ENCODE measurements around the gene HOXC10. TPM values are rescaled to one million over a fixed set of nuclear protein-coding genes. Genes with fewer than 3 reads are reported as not detected.

The HOXC10 gene
- total RNA-seq, 1 donor from 2014 or later = not detected

GRCh38 chr12:53985994-53986685 lies 1.2 kb downstream of the HOXC10 start:
- ATAC-seq = no peak
- DNase-seq = no peak
- intact Hi-C loops (cut with micrococcal nuclease) = no loop called here

- intact Hi-C loops (cut with micrococcal nuclease) = no loop called here
- ATAC-seq = no peak
- no peak for DNase-seq
Measured at GRCh38 chr12:53986686-53987483, 1.9 kb downstream of the HOXC10 start.

- ATAC-seq = no peak
- intact Hi-C loops (cut with micrococcal nuclease) = no loop called here
- DNase-seq = no peak
Measured at GRCh38 chr12:53987787-53988230, 2.9 kb downstream of the HOXC10 start.

- no peak for ATAC-seq
Measured at GRCh38 chr12:53988541-53989226, 3.7 kb downstream of the HOXC10 start.

GRCh38 chr12:53989227-53990113 lies 4.5 kb downstream of the HOXC10 start:
- DNase-seq = no peak
- no peak for ATAC-seq
- intact Hi-C loops (cut with micrococcal nuclease) = no loop called here

More at GRCh38 chr12:53988541-53989226, 3.7 kb downstream of the HOXC10 start:
- no peak for DNase-seq
- intact Hi-C loops (cut with micrococcal nuclease) = no loop called here

- DNase-seq (no peak), ATAC-seq (no peak)
- intact Hi-C loops (cut with micrococcal nuclease) = no loop called here
Measured at GRCh38 chr12:53990311-53991076, 5.5 kb downstream of the HOXC10 start.

- DNase-seq = no peak
- intact Hi-C loops (cut with micrococcal nuclease) = no loop called here
- no peak for ATAC-seq
Measured at GRCh38 chr12:53991077-53991460, 6.1 kb downstream of the HOXC10 start.

GRCh38 chr12:53992377-53992889 lies 7.5 kb downstream of the HOXC10 start:
- ATAC-seq (no peak), DNase-seq (no peak)
- intact Hi-C loops (cut with micrococcal nuclease) = no loop called here

- ATAC-seq (no peak), DNase-seq (no peak)
- intact Hi-C loops (cut with micrococcal nuclease) = no loop called here
Measured at GRCh38 chr12:53993162-53994008, 8.4 kb downstream of the HOXC10 start.

- DNase-seq (no peak), ATAC-seq (no peak)
- intact Hi-C loops (cut with micrococcal nuclease) = no loop called here
Measured at GRCh38 chr12:53994009-53994263, 9.0 kb downstream of the HOXC10 start.

GRCh38 chr12:53994264-53995001 lies 9.5 kb downstream of the HOXC10 start:
- DNase-seq (no peak), ATAC-seq (no peak)
- intact Hi-C loops (cut with micrococcal nuclease) = no loop called here

GRCh38 chr12:53995002-53995377 lies 10.0 kb downstream of the HOXC10 start:
- DNase-seq = no peak
- no peak for ATAC-seq
- intact Hi-C loops (cut with micrococcal nuclease) = no loop called here

- intact Hi-C loops (cut with micrococcal nuclease) = no loop called here
Measured at GRCh38 chr12:53995378-53996239, 10.7 kb downstream of the HOXC10 start.

GRCh38 chr12:53996240-53997203 lies 11.6 kb downstream of the HOXC10 start:
- ATAC-seq (no peak), DNase-seq (no peak)
- intact Hi-C loops (cut with micrococcal nuclease) = no loop called here

More at GRCh38 chr12:53995378-53996239, 10.7 kb downstream of the HOXC10 start:
- DNase-seq = no peak
- ATAC-seq = peak; percentile 67

Measured in left ventricle myocardium superior (tissue), 1 donor.